GM08714 (cell line): ENCODE measurements around the gene TARDBP.
"Not testable (repeated sequence)": the region's sequence is repeated elsewhere in the genome, so short reads cannot be mapped to it uniquely, and the experiment has no call there.

ENCODE experiments used
- H3K4me3 ChIP-seq: fragments of 200-500 bp; sonication (Bioruptor generic); 2 replicates; pipeline ENCODE4 v1.5.1; 2014; ENCODE audit warnings: mild to moderate bottlenecking, low read length, inconsistent platforms
- ZNF274 ChIP-seq: IDR thresholded peaks from 2 replicates; pipeline ENCODE4 v1.6.1; 2012; ENCODE audit warnings: mild to moderate bottlenecking, low read depth, low read length

TARDBP gene

DNA sequence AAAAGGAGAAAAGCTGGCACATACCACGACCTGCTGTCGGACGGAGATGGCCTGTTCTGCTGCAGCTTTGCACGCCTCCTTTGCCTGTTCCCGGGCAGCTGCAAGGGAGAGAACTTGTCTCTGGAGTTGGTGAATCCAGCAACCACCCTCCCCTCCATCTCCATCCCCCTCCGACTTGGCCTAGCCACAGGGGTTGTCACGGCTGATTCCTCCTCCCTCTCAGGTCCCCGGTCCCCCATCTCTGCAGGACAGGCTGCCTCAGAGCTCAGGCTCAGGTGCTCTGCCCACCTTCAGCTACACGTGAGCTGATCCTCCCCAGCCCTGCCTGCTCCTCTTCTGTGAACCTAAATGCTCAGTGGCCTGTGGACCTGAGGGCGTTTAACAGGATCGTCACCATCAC, 58.4 kb downstream of the TARDBP start:
- H3K4me3 ChIP-seq: no peak overlapping the region
- TF ChIP-seq ZNF274: no peak

DNA sequence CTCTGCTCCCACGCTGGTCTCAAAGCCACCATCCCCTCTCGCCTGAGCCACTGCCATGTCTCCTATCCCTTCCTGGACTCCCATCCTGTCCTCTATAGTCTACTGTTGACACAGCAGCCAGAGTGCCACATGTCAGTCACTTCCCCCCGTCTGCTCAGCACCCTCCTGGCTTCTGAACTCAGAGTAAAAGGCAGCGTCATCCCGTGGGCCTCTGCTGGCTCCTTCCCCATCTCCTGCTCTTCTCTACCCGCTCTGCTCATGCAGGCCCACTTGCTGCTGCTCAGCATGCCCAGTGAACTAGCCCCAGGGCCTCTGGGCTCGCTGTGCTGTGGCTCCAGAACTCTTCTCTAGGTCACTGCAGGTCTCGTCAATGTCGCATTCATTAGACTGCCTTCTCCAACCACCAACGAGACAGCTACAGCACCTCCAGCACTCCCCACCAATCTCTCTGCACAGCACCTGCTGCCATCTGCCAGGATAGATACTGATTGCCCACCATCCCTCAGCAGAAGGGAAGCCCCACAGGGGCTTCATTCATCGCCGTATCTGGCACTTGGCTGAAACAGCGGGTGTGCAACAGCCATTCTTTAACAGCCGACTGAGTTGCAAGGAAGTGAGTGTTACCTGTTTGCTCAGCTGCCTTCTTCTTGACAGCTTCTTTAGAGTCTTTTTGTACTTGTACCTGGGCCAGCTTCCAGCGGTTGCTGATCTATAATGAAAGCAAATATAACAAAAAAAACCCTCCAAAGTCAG, 59.2 kb downstream of the TARDBP start:
- no peak overlapping the region for H3K4me3 ChIP-seq
- no peak for TF ChIP-seq ZNF274

DNA sequence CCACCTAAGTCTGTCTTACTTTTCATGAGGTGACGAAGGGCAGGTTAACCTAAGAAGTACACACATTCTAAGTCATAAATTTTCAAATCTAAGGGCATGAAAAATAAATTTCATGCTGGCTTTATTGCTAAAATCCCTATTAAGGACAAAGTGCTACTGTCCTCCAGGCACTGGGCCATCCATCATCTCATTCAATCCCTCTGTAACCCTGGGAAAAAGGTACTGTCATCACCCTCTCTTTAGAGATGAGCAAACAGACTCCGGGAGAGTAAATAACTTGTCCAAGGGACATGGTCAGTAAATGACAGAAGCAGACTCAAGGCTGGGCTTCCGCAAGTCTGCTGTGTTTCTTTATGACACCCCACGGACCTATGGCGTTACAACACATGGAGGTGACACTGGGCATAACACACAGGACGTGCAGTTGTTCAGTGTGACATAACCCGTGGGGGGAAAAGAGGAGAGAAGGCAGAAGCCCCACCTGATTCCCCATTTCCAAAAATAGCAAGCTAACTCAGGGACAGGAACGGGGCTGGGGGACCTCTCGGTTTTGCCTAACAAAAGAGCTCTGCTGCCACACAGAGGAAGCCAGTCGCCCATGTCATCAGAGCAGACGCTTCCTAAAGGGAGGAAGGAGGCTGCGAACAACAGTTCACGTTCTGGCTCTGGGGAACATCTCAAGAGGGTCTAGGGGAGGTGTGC, 59.9 kb downstream of the TARDBP start:
- no peak overlapping the region for H3K4me3 ChIP-seq
- no peak for TF ChIP-seq ZNF274

DNA sequence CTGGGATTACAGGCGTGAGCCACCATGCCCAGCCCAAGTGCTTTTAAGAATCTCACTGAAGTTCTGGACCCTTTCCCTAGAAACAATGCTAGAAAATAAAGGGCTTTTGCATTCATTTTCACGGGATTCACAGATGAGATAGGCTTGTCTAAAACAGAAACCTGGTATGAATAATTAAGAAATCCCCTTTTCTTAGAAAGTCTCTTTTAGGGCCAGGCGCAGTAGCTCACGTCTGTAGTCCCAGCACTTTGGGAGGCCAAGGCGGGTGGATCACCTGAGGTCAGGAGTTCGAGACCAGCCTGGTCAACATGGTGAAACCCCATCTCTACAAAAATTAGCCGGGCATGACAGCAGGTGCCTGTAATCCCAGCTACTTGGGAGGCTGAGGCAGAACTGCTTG, 60.9 kb downstream of the TARDBP start:
- H3K4me3 ChIP-seq: not testable (repeated sequence)
